ENCODE measurements around the gene TMEM163.

The TMEM163 gene

DNA sequence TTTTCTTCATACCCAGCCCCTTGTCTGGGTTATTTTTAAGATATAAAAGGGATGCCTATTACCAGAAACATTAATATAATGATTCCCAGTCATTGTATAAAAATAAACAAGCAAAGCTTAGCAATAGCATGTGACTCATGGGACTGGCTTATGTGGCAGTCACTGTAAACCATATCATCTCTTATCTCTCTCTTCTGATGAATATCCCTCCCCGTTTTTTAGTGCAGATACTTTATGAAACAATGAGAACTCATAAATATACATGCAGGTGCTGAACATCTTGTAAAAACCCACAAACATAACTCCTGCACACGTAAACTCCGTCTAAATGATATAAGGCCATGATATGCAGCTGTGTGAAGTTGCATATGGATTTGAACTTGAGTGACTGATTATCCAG, 310.0 kb downstream of the TMEM163 start:
- DNase-seq (ENCODE audit: low spot score) = no peak

DNA sequence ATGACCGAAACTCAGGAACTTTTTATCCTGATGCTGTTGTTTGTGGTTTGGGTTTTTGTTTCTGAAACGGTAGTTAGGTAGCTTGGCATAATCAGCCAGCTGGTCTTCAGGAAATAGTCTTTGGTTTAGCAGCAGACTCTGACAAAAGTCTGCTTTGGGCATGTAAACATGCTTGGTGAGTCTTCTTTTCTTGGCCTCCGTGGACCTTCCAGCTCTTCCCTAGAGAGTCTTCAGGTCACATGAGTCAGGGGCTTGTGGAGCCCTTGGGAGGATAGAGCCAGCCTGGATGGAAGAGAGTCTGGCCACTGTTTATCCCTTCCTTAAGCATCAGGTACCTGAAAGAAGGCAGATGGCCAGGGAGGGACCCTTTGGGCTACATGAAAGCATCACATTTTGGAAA, 310.4 kb downstream of the TMEM163 start:
- DNase-seq (ENCODE audit: low spot score) = no peak

DNA sequence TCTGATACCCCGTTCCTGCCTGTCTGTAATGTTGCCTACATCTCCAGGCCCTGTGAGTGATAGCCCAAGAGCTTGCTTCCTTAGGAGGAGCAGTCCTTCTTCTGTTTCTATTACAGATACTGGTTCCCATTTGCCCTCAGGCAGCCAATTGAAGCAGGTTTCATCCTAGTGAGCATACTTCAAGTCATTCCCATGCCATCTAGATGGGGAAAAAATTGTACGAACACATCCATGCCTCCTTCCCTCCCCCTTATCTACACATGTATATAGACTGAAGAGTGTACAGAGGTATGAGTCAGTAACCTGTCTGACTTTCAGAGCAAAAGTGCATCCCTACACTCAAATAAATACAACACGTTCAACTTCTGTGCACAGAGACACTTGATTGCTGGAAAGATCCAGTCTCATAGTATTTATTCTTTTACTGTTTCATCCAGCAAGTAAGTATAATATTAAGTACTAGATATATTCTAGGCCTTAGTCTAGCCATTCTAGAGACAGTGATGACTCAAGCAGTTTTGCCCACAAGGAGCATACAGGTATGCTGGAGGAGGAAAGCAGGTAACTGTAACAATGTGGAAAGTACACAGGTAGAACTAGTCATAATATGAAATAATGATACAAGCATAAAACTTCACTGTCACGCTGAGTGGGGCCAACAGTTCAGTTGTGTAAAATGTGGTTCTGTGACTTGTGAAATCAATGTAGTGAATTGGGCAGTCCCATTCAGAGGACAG, 311.5 kb downstream of the TMEM163 start:
- no peak for DNase-seq (ENCODE audit: low spot score)

DNA sequence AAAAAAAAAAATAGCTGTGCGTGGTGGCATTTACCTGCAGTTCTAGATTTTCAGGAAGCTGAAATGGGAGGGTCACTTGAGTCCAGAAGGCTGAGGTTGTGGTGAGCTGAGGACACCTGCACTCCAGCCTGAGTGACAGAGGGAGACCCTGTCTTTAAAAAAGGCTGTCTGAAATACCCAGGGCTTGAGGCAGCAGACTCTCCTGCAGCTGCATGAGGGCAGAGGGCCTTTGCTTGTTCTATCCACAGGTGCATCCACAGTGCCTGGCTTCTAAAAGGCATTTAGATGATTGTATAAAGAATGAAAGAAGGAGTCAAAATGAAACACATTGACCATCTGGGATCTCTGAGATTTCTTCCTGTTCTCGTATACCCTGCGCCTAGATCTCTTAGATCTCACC, 312.1 kb downstream of the TMEM163 start:
- DNase-seq (ENCODE audit: low spot score) = no peak

DNA sequence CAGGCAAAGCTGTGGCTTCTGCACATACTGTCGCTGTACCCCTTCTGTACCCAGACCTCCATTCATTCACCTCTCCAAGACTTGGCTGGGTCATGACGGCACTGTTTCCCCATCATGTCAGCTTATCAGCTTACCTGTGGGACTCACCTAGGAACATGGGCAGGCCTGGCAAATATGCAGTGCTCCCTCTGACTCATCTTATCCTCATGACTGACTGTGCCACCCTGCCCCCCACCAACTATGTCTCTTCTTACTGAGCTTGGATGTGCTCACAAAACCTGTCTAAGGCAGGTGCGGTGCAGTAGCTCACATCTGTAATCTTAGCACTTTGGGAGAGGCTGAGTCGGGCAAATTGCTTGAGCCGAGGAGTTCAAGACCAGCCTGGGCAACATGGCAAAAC, 312.5 kb downstream of the TMEM163 start:
- DNase-seq (ENCODE audit: low spot score) = no peak

Measured in Ammon's horn (tissue), 1 donor.